Measurements from ENCODE around the gene SLC44A3.

DNA sequence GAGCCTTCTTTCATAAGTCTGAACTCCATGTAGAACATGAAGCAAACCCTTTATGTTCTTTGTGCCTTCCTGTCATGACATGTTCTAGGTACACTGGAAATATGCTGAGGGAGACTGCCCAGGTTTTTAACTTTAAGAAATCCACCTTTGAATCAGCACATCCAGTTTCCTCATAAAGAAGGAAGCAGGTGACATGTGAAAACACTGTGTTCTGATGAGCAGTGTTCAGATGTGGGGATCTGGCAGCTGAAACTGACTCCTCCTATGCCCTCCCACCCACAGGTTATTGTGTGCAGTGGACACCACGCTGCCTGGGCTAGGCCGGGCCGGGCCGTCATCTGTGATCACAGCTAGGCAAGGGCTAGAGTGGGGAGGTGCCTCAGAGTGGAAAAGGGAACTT, 55.6 kb downstream of the SLC44A3 start:
- TF ChIP-seq, protein P1, sequence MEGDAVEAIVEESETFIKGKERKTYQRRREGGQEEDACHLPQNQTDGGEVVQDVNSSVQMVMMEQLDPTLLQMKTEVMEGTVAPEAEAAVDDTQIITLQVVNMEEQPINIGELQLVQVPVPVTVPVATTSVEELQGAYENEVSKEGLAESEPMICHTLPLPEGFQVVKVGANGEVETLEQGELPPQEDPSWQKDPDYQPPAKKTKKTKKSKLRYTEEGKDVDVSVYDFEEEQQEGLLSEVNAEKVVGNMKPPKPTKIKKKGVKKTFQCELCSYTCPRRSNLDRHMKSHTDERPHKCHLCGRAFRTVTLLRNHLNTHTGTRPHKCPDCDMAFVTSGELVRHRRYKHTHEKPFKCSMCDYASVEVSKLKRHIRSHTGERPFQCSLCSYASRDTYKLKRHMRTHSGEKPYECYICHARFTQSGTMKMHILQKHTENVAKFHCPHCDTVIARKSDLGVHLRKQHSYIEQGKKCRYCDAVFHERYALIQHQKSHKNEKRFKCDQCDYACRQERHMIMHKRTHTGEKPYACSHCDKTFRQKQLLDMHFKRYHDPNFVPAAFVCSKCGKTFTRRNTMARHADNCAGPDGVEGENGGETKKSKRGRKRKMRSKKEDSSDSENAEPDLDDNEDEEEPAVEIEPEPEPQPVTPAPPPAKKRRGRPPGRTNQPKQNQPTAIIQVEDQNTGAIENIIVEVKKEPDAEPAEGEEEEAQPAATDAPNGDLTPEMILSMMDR (IDR thresholded peaks at IDR 0.05): no peak
- no peak for TF ChIP-seq POLR2A (IDR thresholded peaks at IDR 0.05)

Measured in adrenal gland (tissue), 5 donors.